HFF-Myc (cell line): Measurements from ENCODE around the gene GFRAL.

ENCODE experiments used
- DNase-seq: peaks from one replicate; pipeline ENCODE4 v3.0.0-alpha.2; 2011; ENCODE audit warnings: low read depth; ENCODE audit errors: extremely low read depth
- H3K4me3 ChIP-seq: replicated peaks from 2 replicates; pipeline ENCODE4 v1.5.1; 2011; ENCODE audit warnings: low read depth, mild to moderate bottlenecking, control low read depth, low read length
- TF ChIP-seq, protein P1 (sequence below): IDR thresholded peaks from 2 replicates; pipeline ENCODE4 v1.5.1; 2012; ENCODE audit warnings: mild to moderate bottlenecking, low read depth, low read length, control low read depth; ENCODE audit errors: missing control alignments

GFRAL gene

DNA sequence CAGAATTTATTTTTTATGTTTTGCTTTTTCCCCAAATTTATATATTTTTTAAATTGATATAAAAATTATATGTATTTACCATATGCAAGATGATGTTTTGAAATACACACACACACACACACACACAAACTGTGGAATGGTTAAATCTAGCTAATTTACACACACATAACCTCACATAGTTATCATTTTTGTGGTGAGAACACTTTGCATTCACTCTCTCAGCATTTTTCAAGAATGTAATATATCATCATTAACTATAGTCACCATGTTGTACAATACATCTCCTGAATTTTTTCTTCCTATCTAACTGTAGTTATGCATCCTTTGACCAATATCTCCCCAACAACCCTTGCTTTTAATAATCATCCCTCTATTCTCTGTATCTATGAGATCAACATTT, 52.2 kb downstream of the GFRAL start:
- H3K4me3 ChIP-seq, result no peak overlapping the region
- no peak for DNase-seq
- TF ChIP-seq, protein P1, sequence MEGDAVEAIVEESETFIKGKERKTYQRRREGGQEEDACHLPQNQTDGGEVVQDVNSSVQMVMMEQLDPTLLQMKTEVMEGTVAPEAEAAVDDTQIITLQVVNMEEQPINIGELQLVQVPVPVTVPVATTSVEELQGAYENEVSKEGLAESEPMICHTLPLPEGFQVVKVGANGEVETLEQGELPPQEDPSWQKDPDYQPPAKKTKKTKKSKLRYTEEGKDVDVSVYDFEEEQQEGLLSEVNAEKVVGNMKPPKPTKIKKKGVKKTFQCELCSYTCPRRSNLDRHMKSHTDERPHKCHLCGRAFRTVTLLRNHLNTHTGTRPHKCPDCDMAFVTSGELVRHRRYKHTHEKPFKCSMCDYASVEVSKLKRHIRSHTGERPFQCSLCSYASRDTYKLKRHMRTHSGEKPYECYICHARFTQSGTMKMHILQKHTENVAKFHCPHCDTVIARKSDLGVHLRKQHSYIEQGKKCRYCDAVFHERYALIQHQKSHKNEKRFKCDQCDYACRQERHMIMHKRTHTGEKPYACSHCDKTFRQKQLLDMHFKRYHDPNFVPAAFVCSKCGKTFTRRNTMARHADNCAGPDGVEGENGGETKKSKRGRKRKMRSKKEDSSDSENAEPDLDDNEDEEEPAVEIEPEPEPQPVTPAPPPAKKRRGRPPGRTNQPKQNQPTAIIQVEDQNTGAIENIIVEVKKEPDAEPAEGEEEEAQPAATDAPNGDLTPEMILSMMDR, result no peak

DNA sequence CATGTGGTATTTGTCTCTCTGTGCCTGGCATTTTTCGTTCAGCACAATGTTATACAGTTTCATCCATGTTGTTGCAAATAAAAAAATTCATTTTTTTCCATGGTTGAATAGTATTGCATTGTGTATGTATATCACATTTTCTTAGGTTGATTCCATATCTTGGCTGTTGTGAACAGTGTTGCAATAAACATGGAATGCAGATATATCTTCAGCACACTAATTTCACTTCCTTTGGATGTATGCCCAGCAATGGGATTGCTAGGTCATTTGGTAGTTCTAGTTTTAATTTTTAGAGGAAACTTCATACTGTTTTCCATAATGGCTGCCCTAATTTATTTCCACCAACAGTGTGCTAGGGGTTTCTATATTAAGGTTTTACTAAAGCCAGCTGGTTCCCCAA, 52.6 kb downstream of the GFRAL start:
- TF ChIP-seq, protein P1, result no peak
- no peak overlapping the region for H3K4me3 ChIP-seq
- no peak for DNase-seq

DNA sequence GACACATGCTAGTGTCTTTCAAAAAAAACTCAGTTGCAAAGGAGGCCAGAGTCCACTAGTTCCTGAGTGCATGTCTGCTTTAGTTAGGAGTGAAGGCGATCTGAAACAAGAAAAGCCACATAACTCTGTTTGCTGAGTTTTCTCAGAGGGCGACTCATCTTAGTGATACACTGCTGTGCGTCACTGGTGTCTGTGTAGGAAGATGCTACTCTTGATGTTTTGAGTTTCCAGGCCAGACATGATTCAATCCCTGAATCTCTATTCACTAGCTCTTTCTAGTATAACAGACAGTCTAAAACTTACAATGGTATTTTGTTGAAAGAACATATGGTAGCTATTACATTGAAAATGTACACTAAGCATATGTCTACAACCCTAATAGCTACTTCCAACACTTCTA, 60.9 kb downstream of the GFRAL start:
- DNase-seq, result no peak
- H3K4me3 ChIP-seq, result no peak overlapping the region
- TF ChIP-seq, protein P1, result no peak

DNA sequence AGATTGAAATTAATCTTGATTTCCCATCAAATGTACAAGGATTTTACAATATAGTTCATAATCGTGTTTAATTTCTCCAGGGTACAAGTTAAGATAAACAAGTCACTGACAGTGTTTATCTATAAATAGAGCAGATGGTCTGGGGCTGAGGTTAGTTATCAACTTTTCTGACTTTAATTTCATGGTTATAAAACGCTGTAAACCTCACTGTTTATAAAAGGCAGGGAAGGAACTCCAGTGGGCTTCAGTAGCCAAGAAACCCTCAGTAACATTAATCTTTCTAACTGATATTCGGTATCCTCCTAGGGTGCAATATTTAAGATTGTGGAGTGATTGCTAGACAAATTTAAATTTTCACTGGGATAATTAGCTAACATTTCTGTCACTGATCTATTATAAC, 68.6 kb downstream of the GFRAL start:
- TF ChIP-seq, protein P1, result no peak
- no peak for DNase-seq
- no peak overlapping the region for H3K4me3 ChIP-seq

DNA sequence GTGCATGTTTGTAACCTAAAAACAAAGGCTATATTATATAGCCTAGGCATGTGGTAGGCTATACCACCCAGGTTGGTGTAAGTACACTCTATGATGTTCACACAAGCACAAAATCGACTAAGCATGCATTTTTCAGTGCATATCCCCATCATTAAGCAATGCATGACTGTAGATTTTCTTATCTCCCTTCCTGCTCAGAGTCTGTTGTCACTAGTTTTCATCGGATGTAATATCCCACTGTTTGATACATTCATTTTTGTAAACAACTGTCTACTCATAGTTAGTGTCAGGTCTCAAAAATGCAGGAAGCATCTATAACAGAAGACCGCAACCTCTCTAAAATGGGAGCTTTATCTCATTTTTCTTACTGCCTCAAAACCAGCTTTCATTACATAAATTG, 70.7 kb downstream of the GFRAL start:
- DNase-seq, result no peak
- TF ChIP-seq, protein P1, result no peak
- H3K4me3 ChIP-seq, result no peak overlapping the region

DNA sequence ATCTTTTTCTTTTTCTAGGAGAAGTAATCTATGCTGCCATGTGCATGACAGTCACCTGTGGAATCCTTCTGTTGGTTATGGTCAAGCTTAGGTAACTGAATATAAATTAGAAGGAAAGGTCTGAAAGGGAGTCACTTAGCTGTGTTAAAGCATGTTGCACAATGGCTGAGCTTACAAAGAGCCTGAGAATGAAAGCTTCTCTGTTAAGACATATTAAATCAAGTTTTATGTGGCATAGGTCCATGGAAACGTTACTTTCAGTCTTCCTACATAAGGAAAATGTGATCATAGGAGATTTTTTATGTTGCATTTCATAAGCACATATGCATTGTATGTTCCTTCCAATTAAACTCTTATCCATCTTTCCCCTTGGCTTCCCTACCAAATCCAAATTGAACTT, 72.1 kb downstream of the GFRAL start:
- H3K4me3 ChIP-seq, result no peak overlapping the region
- TF ChIP-seq, protein P1, result no peak
- no peak for DNase-seq

DNA sequence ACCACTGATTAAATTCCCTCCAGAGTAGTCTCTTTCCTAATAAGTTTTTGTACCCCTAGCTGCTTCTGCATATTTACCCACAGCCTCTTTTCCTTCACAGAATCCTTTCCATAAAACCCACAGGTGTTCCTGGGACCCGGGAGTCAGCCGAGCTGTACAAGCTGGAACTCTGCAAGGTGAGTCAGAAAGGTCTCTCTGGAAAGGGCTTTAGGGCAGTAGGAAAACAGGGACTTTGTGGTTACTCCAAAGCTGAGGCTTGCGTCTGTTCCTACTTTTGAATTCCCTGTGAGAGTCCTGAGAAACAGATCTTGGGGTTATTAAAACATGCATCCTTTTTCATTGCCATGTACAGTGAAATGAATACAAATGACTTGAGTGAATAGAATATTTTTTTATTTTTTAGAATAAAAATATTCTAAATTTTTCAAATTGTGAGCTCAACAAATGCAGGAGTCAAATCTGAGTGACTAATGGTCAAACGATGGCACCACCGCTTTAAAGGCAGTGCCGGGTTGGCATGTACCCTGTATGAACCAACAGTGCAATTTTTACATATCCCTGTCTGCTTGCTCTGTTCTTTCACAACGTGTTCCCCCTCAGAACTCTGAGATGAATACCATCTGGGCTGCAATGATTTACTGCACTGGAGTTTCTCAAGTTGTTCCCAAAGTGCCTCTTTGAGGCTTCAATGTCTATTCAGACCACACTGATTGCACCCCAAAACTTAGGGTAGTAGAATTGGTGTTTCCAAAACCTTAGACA, 78.4 kb downstream of the GFRAL start:
- TF ChIP-seq, protein P1, result no peak
- no peak for DNase-seq
- no peak overlapping the region for H3K4me3 ChIP-seq
